ENCODE results near the gene PAX8. TPM values are rescaled to one million over a fixed set of nuclear protein-coding genes. Genes with fewer than 3 reads are reported as not detected.

Gene PAX8
- 1.5 and 1.6 TPM in 2 replicates for total RNA-seq (2014; rRNA removed; shearing (Covaris generic))

GRCh38 chr2:113278742-113279139 is at the start of gene PAX8:
Gene PAX8, minus strand, starts transcription at chr2:113278921. Its CDS starts 527 bp downstream, at chr2:113278394.

GRCh38 chr2:113173542-113174375 is 105.0 kb downstream of the PAX8 start, which contains the start of gene PSD4:
Gene PSD4, plus strand, starts transcription at chr2:113173971. Its CDS starts 8,486 bp downstream, at chr2:113182457.

Other genes with a start within 250 kb of the PAX8 start
- gene IL36B, start 226.1 kb downstream of the PAX8 start, total RNA-seq (2014; rRNA removed; shearing (Covaris generic)), result not detected in 2 replicates
- not detected in 2 replicates for gene IL36RN, start 219.7 kb downstream of the PAX8 start, total RNA-seq (2014; rRNA removed; shearing (Covaris generic))
- not detected in 2 replicates for gene IL1F10, start 211.0 kb downstream of the PAX8 start, total RNA-seq (2014; rRNA removed; shearing (Covaris generic))
- gene IL1RN, start 151.3 kb downstream of the PAX8 start, total RNA-seq (2014; rRNA removed; shearing (Covaris generic)), result not detected in 2 replicates
- 3.8 and 5.1 TPM in 2 replicates for gene PSD4, start 105.0 kb downstream of the PAX8 start, total RNA-seq (2014; rRNA removed; shearing (Covaris generic))
- 23.9 and 26.6 TPM in 2 replicates for gene ZNG1B, start 158.8 kb upstream of the PAX8 start, total RNA-seq (2014; rRNA removed; shearing (Covaris generic))
- 0.08 and 0.19 TPM in 2 replicates for gene FOXD4L1, start 219.7 kb upstream of the PAX8 start, total RNA-seq (2014; rRNA removed; shearing (Covaris generic))